SU-DHL-6 (cell line): Measurements from ENCODE around the gene PPP1CA.

Experiments
- CTCF ChIP-seq: fragments of 200-600 bp; sonication (generic); IDR thresholded peaks from one replicate; pipeline ENCODE4 v1.5.1; 2017; ENCODE audit warnings: antibody characterized with exemption, mild to moderate bottlenecking, low read length, moderate library complexity; ENCODE audit not compliant: insufficient read depth, poor library complexity, severe bottlenecking
- EZH2phosphoT487 ChIP-seq: fragments of 200-600 bp; sonication (generic), shearing (Covaris generic); conservative IDR thresholded peaks from 2 replicates; pipeline ENCODE4 v1.6.1; 2018; ENCODE audit warnings: mild to moderate bottlenecking, antibody characterized with exemption, low read length, moderate library complexity, mixed read lengths

DNA sequence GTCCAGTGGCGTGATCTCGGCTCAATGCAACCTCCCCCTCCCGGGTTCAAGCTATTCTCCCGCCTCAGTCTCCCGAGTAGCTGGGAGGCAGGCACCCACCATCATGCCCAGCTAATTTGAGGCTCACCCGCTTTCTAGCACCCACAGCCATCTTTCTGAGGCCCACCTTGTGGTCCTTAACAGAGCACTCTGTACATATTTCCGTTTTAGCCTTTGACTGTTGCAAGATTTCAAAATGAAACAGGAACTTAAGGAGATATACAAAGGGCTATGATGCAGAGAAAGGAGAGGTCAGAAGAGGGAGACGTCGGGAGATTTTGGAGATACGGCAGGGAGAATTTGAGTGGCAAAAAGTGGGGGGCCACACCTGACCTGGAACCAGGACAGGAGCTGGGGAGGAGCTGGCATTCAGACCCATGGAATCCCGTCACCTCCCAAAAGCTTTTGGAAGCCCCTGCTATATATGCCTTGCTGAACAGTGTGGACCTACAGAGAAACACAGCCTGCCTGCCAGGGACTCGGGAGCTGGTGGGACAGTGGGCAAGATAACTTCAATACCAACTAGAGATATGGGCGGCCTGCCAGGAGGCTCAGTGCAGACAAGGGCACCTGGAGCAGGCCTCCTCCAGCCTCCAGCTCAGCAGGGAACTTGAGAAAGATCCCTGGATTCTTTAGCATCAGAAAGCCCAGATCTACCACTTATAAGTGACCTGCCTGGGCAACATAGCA, 20.2 kb downstream of the PPP1CA start:
- TF ChIP-seq CTCF: no peak
- TF ChIP-seq EZH2phosphoT487: no peak
